Muscle layer of duodenum (tissue), 2 donors: ENCODE measurements around the gene MFAP4.

Experiments
- H3K27ac ChIP-seq: one replicate; pipeline ENCODE4 v1.7.0; 2013; ENCODE audit warnings: mild to moderate bottlenecking, low read length
- H3K27me3 ChIP-seq: one replicate; pipeline ENCODE4 v1.7.0; 2013; ENCODE audit warnings: low read depth, mild to moderate bottlenecking, control low read depth, low read length
- H3K36me3 ChIP-seq, 2 donors: one replicate each; pipeline ENCODE4 v1.7.0; 2013; ENCODE audit warnings: low read length in 2 of 2, control low read depth in 1 of 2, mild to moderate bottlenecking in 1 of 2; ENCODE audit not compliant: insufficient read depth in 2 of 2, control insufficient read depth in 1 of 2
- H3K4me1 ChIP-seq, 2 donors: one replicate each; pipeline ENCODE4 v1.7.0; 2013; ENCODE audit warnings: low read length in 2 of 2, mild to moderate bottlenecking in 2 of 2, control low read depth in 1 of 2, moderate library complexity in 1 of 2; ENCODE audit not compliant: insufficient read depth in 2 of 2, control insufficient read depth in 1 of 2
- H3K4me3 ChIP-seq, 2 donors: one replicate each; pipeline ENCODE4 v1.7.0; 2013; ENCODE audit warnings: low read length in 2 of 2, low read depth in 1 of 2, mild to moderate bottlenecking in 1 of 2
- H3K9me3 ChIP-seq, 2 donors: one replicate each; pipeline ENCODE4 v1.7.0; 2013; ENCODE audit warnings: low read length in 2 of 2, control low read depth in 1 of 2, mild to moderate bottlenecking in 1 of 2; ENCODE audit not compliant: control insufficient read depth in 1 of 2
- donor health status: healthy.

MFAP4 gene

DNA sequence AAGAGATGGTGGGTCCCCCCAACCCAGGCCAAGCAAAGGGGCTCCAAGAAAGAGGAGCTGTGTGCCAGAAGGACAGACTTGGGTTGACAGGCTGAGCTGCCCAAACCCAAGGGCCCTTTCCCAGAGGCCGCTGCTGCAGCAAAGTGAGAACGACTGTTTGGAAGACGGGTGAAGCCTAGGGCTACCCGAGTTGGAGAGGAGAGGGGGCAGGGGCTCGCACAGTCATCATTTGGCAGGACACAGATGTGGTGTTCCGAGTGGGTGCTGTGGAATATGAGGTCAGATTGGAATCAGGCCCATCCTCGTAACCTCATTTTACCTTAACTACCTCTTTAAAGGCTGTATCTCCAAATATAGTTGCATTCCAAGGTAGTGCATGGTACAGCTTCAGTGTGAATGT, 5.3 kb upstream of the MFAP4 start:
- H3K9me3 ChIP-seq = no peaks in the 10 kb centered on the region
- H3K36me3 ChIP-seq = no peaks in the 10 kb centered on the region
- no peaks in the 10 kb centered on the region for H3K27me3 ChIP-seq
- H3K4me3 ChIP-seq = no peak overlapping the region
- H3K27ac ChIP-seq = no peak overlapping the region
- H3K4me1 ChIP-seq = peaks cover 13 to 35% of the 10 kb centered on the region in 2 donors

DNA sequence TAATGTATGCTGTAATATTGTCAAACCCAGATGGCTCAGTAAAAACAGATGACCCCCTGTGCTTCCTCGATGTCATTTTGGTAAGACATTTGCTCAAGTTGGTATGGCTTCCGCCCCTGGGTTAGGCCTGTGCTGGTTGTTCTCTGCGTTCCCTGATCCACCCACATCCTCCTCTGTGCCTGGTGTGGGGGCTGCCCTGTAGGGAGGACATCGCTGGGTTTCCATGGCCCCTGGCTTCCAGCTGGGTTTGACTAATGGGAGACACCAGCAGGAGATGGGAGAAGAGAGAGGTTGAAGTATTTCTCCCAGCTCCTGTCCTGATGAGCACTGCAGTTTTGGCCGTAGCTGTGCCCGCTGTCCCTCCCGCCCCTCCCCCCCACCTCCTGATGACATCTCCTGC, 4.4 kb upstream of the MFAP4 start:
- H3K27ac ChIP-seq = no peak overlapping the region

DNA sequence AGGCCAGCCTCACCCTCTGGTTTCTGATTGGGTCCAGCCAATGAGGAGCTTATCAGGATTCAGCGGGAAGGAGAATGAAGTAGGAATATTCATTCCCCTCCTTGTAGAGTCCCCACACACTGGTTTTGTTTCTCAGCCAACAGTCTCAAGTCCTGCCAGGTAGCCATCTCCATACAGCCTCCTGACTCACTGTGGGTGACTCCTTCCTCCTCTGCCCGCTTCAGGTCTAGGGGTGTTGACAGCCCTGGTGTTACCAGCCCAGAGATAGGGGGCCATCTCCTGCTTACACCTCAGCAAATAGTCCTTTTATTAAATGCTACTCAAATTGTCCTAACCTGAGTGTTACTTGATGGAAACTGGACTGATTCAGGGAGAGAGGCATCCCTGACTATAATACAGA, 4.0 kb upstream of the MFAP4 start:
- H3K27me3 ChIP-seq = no peaks in the 10 kb centered on the region
- H3K4me1 ChIP-seq = peaks cover 17 to 44% of the 10 kb centered on the region in 2 donors
- no peak overlapping the region for H3K27ac ChIP-seq

More for the DNA sequence above, 4.4 kb upstream of the MFAP4 start:
- no peaks in the 10 kb centered on the region for H3K9me3 ChIP-seq
- H3K36me3 ChIP-seq = no peaks in the 10 kb centered on the region
- H3K27me3 ChIP-seq = no peaks in the 10 kb centered on the region
- no peak overlapping the region for H3K4me3 ChIP-seq
- H3K4me1 ChIP-seq = peaks cover 15 to 39% of the 10 kb centered on the region in 2 donors

DNA sequence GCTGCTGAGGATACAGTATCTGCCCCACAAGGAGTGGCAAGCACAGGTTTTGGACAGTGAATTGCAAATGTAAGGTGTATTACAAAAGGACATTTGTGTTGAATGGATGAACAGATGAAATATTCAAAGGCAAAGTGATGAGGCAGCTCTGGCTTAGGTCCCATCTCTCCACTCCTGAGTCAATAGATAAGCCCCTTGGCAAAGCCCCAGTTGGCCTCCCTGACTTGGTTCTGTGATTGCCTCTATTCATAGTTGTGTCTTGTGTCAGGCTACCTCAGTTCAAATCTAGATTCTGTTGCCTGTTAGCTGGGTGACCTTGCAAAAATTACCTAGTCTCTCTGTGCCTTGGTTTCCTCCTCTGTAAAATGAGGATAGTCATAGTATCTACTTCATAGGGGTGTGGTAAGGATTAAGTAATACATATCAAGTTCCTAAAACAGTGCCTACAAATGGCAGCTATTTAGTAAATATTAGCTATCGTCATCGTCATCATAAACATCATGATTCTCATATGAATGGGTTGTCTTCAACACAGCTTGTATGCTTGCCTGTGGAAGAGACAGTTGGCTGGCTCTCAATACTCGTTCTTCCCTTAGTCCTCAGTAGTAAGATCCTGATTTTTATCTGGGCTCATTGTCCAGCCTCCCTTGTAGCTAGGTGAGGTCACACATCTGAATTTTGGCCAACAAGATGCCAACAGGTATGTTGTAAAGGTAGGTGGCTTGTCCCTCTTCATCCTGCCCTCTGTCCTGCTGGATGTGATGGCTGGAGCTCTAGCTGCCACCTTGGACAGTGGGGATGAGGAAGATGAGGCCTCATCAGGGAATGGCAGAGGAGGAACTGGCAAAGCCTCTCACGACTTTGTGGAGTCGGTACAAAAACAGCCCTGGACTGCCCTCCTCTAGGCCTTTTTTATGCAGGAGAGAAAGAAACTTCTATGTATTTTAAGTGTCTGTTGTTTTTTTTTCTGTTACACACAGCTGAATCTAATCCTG, 2.1 kb upstream of the MFAP4 start:
- H3K27ac ChIP-seq = peak overlapping the region; percentile 35
- H3K27me3 ChIP-seq = no peaks in the 10 kb centered on the region
- H3K4me1 ChIP-seq = peaks cover 24 to 63% of the 10 kb centered on the region in 2 donors
- H3K4me3 ChIP-seq = no peak overlapping the region
- H3K9me3 ChIP-seq = no peaks in the 10 kb centered on the region
- H3K36me3 ChIP-seq = peaks cover 0 to 4% of the 10 kb centered on the region in 2 donors

More for the DNA sequence above, 4.0 kb upstream of the MFAP4 start:
- no peak overlapping the region for H3K4me3 ChIP-seq
- no peaks in the 10 kb centered on the region for H3K36me3 ChIP-seq
- H3K9me3 ChIP-seq = no peaks in the 10 kb centered on the region

DNA sequence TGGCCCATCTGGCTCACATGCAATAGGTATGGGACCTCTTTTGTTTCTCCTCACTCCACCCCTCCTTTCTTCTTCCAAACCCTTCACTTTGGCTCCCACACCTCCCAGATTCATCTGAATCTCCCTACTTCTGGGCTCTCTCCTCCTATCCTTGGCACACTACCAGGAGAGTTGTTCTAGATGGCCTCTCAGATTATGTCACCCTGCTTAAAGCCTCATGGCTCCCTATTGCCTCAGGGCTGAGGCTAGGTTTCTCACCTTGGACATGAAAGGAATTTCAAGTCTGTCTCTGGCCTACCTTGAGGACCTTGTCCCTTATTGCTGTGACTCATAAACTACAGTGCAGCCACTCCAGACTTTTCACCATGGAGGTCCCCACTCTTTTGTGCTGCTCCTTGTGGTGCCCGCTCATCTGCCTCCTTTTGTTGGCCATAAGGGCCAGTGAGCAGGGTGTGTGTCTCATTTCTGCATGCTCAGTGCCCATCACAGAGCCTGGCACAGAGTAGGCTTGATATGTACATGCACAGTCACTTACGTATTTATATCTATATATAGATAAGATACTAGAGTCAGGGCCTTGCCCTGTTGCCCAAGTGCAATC, 1.0 kb upstream of the MFAP4 start:
- Histone ChIP-seq H3K36me3 (peaks cover 8 to 12% of the 10 kb centered on the region in 2 donors), H3K27me3 (no peaks in the 10 kb centered on the region), H3K4me1 (peaks cover 31 to 71% of the 10 kb centered on the region in 2 donors), H3K9me3 (no peaks in the 10 kb centered on the region), H3K4me3 (peak overlapping the region in 1 of 2 donors; percentile 58), H3K27ac (peak overlapping the region; percentile 85)

DNA sequence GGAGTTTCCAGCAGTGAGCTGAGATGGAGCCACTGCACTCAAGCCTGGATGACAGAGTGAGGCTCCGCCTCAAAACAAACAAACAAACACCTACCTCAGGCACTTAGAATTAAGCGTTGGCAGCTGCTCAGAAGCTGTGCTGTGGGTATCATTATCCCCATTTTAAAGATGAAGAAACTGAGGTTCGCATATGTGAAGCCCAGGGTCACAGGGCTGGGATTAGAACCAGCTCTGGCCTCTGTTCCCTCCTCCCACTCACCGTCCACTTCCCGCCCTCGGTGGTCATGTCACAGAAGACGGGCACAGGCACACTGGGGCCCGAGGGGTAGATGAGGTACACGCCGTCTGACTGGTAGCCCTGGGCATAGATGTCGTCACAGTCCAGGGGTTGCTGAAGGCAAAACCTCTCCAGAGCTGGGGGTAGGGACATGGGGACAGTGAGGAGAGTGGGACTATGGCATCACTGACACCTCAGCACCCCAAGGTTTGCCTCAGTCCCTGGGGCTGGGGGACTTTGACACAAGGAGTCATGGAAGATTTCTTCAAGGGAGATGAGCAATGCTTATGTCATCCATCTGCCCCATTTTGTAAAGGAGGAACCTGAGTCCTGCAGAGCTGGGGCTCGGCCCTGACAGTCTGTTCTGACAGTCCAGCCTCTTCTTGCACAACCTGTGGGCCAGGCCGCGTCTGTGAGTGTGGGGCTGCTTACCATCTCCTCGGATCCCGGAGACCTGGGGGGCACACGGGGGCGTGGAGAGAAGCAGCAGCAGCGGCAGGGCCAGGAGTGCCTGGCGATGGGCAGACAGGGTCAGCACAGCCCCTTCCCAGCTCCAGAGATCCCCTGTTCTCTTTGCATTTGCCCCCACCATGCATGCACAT, 700 bp downstream of the MFAP4 start:
- H3K4me3 ChIP-seq = peak overlapping the region; percentile 39 to 58
- peak overlapping the region; percentile 94 for H3K27ac ChIP-seq

DNA sequence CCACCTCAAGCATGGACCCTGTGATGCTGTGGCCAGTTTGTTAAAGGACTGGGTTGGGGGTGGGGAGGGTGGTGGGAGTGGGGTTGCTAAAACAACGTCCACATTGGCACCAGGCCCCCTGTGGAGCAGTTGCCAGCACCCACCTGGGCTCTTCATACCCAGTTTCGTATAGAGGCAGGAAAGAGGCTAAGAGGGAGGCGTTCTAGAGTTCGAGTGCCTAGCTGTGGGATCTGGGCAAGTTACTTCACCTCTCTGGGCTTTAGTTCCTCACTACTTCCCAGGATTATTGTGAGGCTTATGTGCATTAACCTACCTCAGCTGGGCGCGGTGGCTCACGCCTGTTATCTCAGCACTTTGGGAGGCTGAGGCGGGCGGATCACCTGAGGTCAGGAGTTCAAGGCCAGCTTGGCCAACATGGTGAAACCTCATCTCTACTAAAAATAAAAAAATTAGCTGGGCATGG, 1.4 kb downstream of the MFAP4 start:
- Histone ChIP-seq H3K4me1 (peaks cover 31 to 62% of the 10 kb centered on the region in 2 donors), H3K27me3 (no peaks in the 10 kb centered on the region), H3K9me3 (no peaks in the 10 kb centered on the region), H3K36me3 (peaks cover 16 to 35% of the 10 kb centered on the region in 2 donors), H3K27ac (peak overlapping the region; percentile 94), H3K4me3 (peak overlapping the region; percentile 27 to 58)

More for the DNA sequence above, 700 bp downstream of the MFAP4 start:
- Histone ChIP-seq H3K4me1 (peaks cover 31 to 62% of the 10 kb centered on the region in 2 donors), H3K36me3 (peaks cover 14 to 27% of the 10 kb centered on the region in 2 donors), H3K9me3 (no peaks in the 10 kb centered on the region), H3K27me3 (no peaks in the 10 kb centered on the region)

DNA sequence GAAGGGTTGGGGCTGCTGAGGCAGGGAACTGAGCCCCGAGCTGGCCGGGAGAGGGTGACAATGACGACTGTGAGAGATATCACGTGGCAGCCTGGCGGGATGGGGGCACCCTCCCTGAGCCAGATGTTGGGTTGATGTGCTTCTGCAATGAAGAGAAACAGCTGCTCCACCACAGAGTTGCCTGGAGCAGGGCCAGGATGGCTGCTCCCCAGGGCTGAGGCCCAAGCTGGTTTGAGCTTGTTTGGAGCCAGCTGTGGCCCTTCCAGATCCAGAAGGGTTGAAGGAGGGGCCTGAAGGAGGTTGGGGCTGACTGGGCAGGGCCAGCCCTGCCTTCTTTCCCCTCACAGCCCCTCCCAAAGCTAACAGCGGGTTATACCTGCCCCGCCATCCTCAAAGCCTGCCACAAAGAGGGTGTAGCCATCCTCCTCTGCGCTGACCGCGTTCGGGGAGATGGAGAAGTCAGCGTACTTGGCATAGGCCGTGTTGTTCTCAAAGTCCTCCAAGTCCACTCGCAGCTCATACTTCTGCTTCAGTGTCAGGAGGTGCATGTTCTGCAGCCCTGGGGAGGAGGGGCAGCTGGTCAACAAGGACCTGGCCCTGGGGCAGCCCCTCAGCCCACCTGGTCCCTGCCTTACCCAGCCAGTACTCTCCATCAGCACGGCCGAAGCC, 2.1 kb downstream of the MFAP4 start:
- Histone ChIP-seq H3K27me3 (no peaks in the 10 kb centered on the region), H3K9me3 (no peaks in the 10 kb centered on the region), H3K36me3 (peaks cover 23 to 41% of the 10 kb centered on the region in 2 donors), H3K4me1 (peaks cover 31 to 60% of the 10 kb centered on the region in 2 donors), H3K4me3 (peak overlapping the region; percentile 27 to 58), H3K27ac (peak overlapping the region; percentile 94)

DNA sequence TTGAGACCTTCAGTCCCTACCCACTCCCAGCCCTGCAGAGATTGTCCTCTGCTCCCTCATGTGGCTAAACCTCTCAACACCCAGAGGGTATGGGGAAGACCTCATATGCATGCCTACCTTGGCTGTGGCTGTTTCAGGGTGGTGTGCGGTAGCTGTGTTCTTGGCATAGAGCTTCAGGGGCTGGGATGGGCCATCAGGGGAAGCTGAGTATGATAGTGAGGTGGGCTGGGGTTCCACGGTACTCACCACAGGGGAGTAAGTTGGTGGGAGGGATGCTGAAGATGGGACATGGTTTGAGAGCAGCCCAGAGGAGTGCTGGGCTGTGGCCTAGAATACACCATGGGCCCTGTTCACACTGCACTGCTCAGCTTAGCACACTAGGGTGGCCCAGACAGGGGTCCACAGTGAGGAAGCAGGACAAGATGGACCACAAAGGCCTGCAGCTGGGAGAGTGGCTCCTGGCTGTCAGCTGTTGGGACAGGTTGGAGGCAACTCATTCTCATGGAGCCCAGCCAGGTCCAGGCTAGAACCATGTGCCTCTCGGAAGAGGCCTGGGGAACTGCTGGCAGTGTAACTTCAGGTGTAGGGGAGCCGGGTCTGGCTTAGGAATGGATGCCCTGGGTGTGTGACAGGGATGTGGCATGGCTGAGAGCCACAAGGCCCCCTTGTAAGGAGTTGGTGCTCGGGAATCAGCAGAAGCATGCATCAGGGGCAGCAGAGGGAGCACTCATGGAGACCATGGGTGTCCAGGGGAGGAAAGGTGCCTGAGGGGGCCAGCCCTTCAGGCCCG, 3.1 kb downstream of the MFAP4 start:
- Histone ChIP-seq H3K36me3 (peaks cover 26 to 45% of the 10 kb centered on the region in 2 donors), H3K4me3 (peak overlapping the region in 1 of 2 donors; percentile 58), H3K27me3 (no peaks in the 10 kb centered on the region), H3K9me3 (no peaks in the 10 kb centered on the region), H3K4me1 (peaks cover 28 to 60% of the 10 kb centered on the region in 2 donors), H3K27ac (peak overlapping the region; percentile 31)
